CD14-positive monocyte (primary cell): ENCODE results near the gene ANK2. TPM values are rescaled to one million over a fixed set of nuclear protein-coding genes. Genes with fewer than 3 reads are reported as not detected.

Experiments used
- DNase-seq, 3 donors: peaks; one replicate each; pipeline ENCODE4 v3.0.0-alpha.2; 2011 to 2022
- H2AFZ ChIP-seq: 2 replicates; pipeline ENCODE4 v1.6.0; 2012; ENCODE audit warnings: mild to moderate bottlenecking, low read depth, low read length, inconsistent platforms; ENCODE audit not compliant: insufficient read depth, poor library complexity, severe bottlenecking
- H3K27ac ChIP-seq, 2 donors: 1 replicate in 1 of 2; 2 replicates in 1 of 2; pipeline ENCODE4 v1.5.1; 2012 to 2013; ENCODE audit warnings: low read length in 2 of 2, control low read depth in 1 of 2, inconsistent platforms in 1 of 2, low read depth in 1 of 2, mild to moderate bottlenecking in 1 of 2
- H3K27me3 ChIP-seq, 2 donors: one replicate each; pipeline versions ENCODE4 v1.6.0 to v1.6.1; 2011 to 2013; ENCODE audit warnings: low read length in 2 of 2; ENCODE audit not compliant: control insufficient read depth in 2 of 2, insufficient read depth in 2 of 2
- H3K36me3 ChIP-seq, 2 donors: replicated peaks in 1 of 2; 1 replicate in 1 of 2; 2 replicates in 1 of 2; pipeline versions ENCODE4 v1.5.1 to v1.6.1; 2012 to 2013; ENCODE audit warnings: low read length in 2 of 2, control low read depth in 1 of 2, inconsistent platforms in 1 of 2, mild to moderate bottlenecking in 1 of 2; ENCODE audit not compliant: insufficient read depth in 2 of 2, control insufficient read depth in 1 of 2
- H3K4me1 ChIP-seq, 2 donors: 1 replicate in 1 of 2; 2 replicates in 1 of 2; pipeline versions ENCODE4 v1.5.1 to v1.6.1; 2012 to 2013; ENCODE audit warnings: low read length in 2 of 2, control low read depth in 1 of 2, inconsistent platforms in 1 of 2, mild to moderate bottlenecking in 1 of 2, moderate library complexity in 1 of 2; ENCODE audit not compliant: insufficient read depth in 2 of 2, control insufficient read depth in 1 of 2
- H3K4me2 ChIP-seq: replicated peaks from 2 replicates; pipeline ENCODE3; 2012; ENCODE audit warnings: low read length, moderate library complexity, mild to moderate bottlenecking; ENCODE audit not compliant: poor library complexity, severe bottlenecking; ENCODE audit errors: extremely low read depth
- H3K4me3 ChIP-seq, 3 experiments: fragments of 200-600 bp in 1 of 3; sonication (generic) in 1 of 3; replicated peaks in 1 of 3; 1 replicate in 2 of 3; 2 replicates in 1 of 3; pipeline ENCODE4 v1.5.1; 2011 to 2013; ENCODE audit warnings: low read length in 3 of 3, mild to moderate bottlenecking in 3 of 3, control low read depth in 2 of 3, low read depth in 2 of 3, inconsistent platforms in 1 of 3, moderate library complexity in 1 of 3
- H3K79me2 ChIP-seq: 2 replicates; pipeline ENCODE4 v1.6.0; 2012; ENCODE audit warnings: mild to moderate bottlenecking, control low read depth, inconsistent platforms, low read length, moderate library complexity; ENCODE audit not compliant: insufficient read depth
- H3K9ac ChIP-seq: 2 replicates; pipeline ENCODE4 v1.6.0; 2017; ENCODE audit warnings: low read length, mild to moderate bottlenecking; ENCODE audit not compliant: insufficient read depth, poor library complexity, severe bottlenecking
- H3K9me3 ChIP-seq, 2 donors: replicated peaks in 1 of 2; 1 replicate in 1 of 2; 2 replicates in 1 of 2; pipeline versions ENCODE4 v1.5.1 to v1.6.1; 2012 to 2013; ENCODE audit warnings: low read length in 2 of 2, control low read depth in 1 of 2; ENCODE audit not compliant: control insufficient read depth in 1 of 2, insufficient read depth in 1 of 2
- H4K20me1 ChIP-seq: 2 replicates; pipeline ENCODE4 v1.6.0; 2012; ENCODE audit warnings: mild to moderate bottlenecking, low read length, control low read depth, moderate library complexity; ENCODE audit not compliant: insufficient read depth
- H3K27ac Mint-ChIP-seq, 7 donors: one replicate each; pipeline ENCODE4 v1.8.0; 2020; ENCODE audit warnings: mild to moderate bottlenecking in 7 of 7, mixed read lengths in 7 of 7, moderate library complexity in 6 of 7, inconsistent platforms in 2 of 7
- H3K27me3 Mint-ChIP-seq, 3 donors: one replicate each; pipeline ENCODE4 v1.8.0; 2021 to 2022; ENCODE audit warnings: low read depth in 3 of 3, mild to moderate bottlenecking in 3 of 3, mixed read lengths in 3 of 3, moderate library complexity in 3 of 3, inconsistent platforms in 1 of 3
- H3K36me3 Mint-ChIP-seq, 2 donors: one replicate each; pipeline ENCODE4 v1.8.0; 2020; ENCODE audit warnings: mixed read lengths in 2 of 2, inconsistent platforms in 1 of 2, mild to moderate bottlenecking in 1 of 2
- H3K4me1 Mint-ChIP-seq: one replicate; pipeline ENCODE4 v1.8.0; 2020; ENCODE audit warnings: mild to moderate bottlenecking, mixed read lengths
- H3K4me3 Mint-ChIP-seq, 2 donors: one replicate each; pipeline ENCODE4 v1.8.0; 2020; ENCODE audit warnings: mild to moderate bottlenecking in 2 of 2, mixed read lengths in 2 of 2, moderate library complexity in 1 of 2
- H3K9me3 Mint-ChIP-seq, 7 donors: one replicate each; pipeline ENCODE4 v1.8.0; 2020 to 2022; ENCODE audit warnings: mixed read lengths in 7 of 7, mild to moderate bottlenecking in 6 of 7, moderate library complexity in 6 of 7, inconsistent platforms in 2 of 7
- CTCF ChIP-seq: fragments of 200-600 bp; IDR thresholded peaks from one replicate; pipeline ENCODE4 v1.8.0; 2022; ENCODE audit warnings: antibody characterized with exemption, mild to moderate bottlenecking
- WGBS: methylation state at CpG from one replicate; pipeline ENCODE4 v1.1.5; 2013; ENCODE audit warnings: missing lambda C conversion rate; ENCODE audit not compliant: insufficient coverage; 5-methylcytosine and 5-hydroxymethylcytosine counted together
- intact Hi-C, 2 donors: fragments of 100-400 bp; cut with micrococcal nuclease; formaldehyde crosslinking; loops; one replicate each; pipeline versions ENCODE4 v1.15.0 to v1.15.1; 2023
- polyA plus RNA-seq, 3 donors: library from polyadenylated mRNA; depleted of rRNA in 1 of 3; unstranded in 2 of 3; stranded (reverse) in 1 of 3; fragments of 300-500 nt in 2 of 3; fragments of >200 nt in 1 of 3; fragmentation: Illumina TruSeq in 2 of 3; gene quantifications; 1 replicate in 2 of 3; 2 replicates in 1 of 3; pipeline ENCODE4 v1.2.3, GENCODE V29; 2012 to 2021

ANK2 gene
- polyA plus RNA-seq, 3 donors, result not detected

- H3K4me3 ChIP-seq, result no peak overlapping the region
- no peak overlapping the region for H2AFZ ChIP-seq
- H3K9me3 Mint-ChIP-seq, result peaks cover 0 to 12% (median 0%) of the 10 kb centered on the region in 7 donors
- no peaks in the 10 kb centered on the region for H3K27me3 ChIP-seq
- no peak overlapping the region for H3K27ac Mint-ChIP-seq
- DNase-seq, result no peak
- no peak overlapping the region for H3K4me3 Mint-ChIP-seq
- H3K9ac ChIP-seq, result no peak overlapping the region
- no peak overlapping the region for H3K27ac ChIP-seq
- intact Hi-C loops, result no loop called here
- no peaks in the 10 kb centered on the region for H3K79me2 ChIP-seq
- no peaks in the 10 kb centered on the region for H3K4me1 Mint-ChIP-seq
- H3K4me1 ChIP-seq, result no peaks in the 10 kb centered on the region
- H4K20me1 ChIP-seq, result no peaks in the 10 kb centered on the region
- TF ChIP-seq CTCF, result no peak
- H3K4me2 ChIP-seq, result no peak overlapping the region
- no peaks in the 10 kb centered on the region for H3K36me3 ChIP-seq
- no peaks in the 10 kb centered on the region for H3K27me3 Mint-ChIP-seq
- no peaks in the 10 kb centered on the region for H3K9me3 ChIP-seq
- WGBS, result 69% methylated on average over 2 of the region's 3 CpGs
- H3K36me3 Mint-ChIP-seq, result no peaks in the 10 kb centered on the region
Observed at GRCh38 chr4:113209652-113210320, 160.3 kb downstream of the ANK2 start.

- Histone ChIP-seq H3K27ac (no peak overlapping the region), H2AFZ (no peak overlapping the region), H3K4me1 (no peaks in the 10 kb centered on the region), H4K20me1 (no peaks in the 10 kb centered on the region), H3K36me3 (no peaks in the 10 kb centered on the region), H3K4me2 (no peak overlapping the region), H3K79me2 (no peaks in the 10 kb centered on the region), H3K4me3 (no peak overlapping the region), H3K9ac (no peak overlapping the region), H3K9me3 (no peaks in the 10 kb centered on the region), H3K27me3 (no peaks in the 10 kb centered on the region)
- Mint-ChIP-seq H3K4me3 (no peak overlapping the region), H3K27me3 (no peaks in the 10 kb centered on the region), H3K36me3 (no peaks in the 10 kb centered on the region), H3K9me3 (peaks cover 0 to 5% (median 0%) of the 10 kb centered on the region in 7 donors), H3K4me1 (no peaks in the 10 kb centered on the region), H3K27ac (no peak overlapping the region)
- no peak for DNase-seq
- intact Hi-C loops, result no loop called here
- TF ChIP-seq CTCF, result no peak
- 100% methylated on average over 1 of the region's 1 CpG for WGBS
Observed at GRCh38 chr4:113212613-113213012, 163.2 kb downstream of the ANK2 start.
